ENCODE results near the gene NOD2. TPM values are rescaled to one million over a fixed set of nuclear protein-coding genes. Genes with fewer than 3 reads are reported as not detected.
A peak's percentile ranks its signal among the peaks of the same experiment; 100 is the strongest.

Gene NOD2
- total and polyA plus RNA-seq, 2 of the 13 experiments (the other 11 are each of a cell fraction or from before 2014, with no cell fraction given): 0.27 to 0.81 TPM

- no peak; the same call in 2 of the 3 replicates for ATAC-seq
- no peaks in the 10 kb centered on the region for H3K4me1 ChIP-seq (ENCODE audit: insufficient read depth, low read length)
- 95% methylated on average over 7 of the region's 7 CpGs for WGBS (ENCODE audit: low lambda C conversion rate)
Measured at GRCh38 chr16:50781043-50781442, 87.6 kb downstream of the NOD2 start.

More at GRCh38 chr16:50781043-50781442, 87.6 kb downstream of the NOD2 start:
- H3K9ac ChIP-seq (ENCODE audit: insufficient read depth, low read depth, low read length): no peak overlapping the region
- no peaks in the 10 kb centered on the region for H3K36me3 ChIP-seq (replicated peaks in 1 of 2; ENCODE audit: control insufficient read depth in 1 of 2, insufficient read depth in 2 of 2, low read length in 2 of 2)
- DNase-seq (ENCODE audit: low spot score): no peak
- no peak for FAIRE-seq
- intact Hi-C loops (cut with micrococcal nuclease; ENCODE audit: unreplicated experiment) (no loop called here), in situ Hi-C loops (cut with HindIII; ENCODE audit: extremely low pct_ligation_motif_present, low pct_unique_long_range_greater_than_20kb) (no loop called here)
- H3K79me2 ChIP-seq (ENCODE audit: insufficient read depth, low read length): no peaks in the 10 kb centered on the region
- no peak overlapping the region for H2AFZ ChIP-seq (ENCODE audit: low read length)
- H3K27me3 ChIP-seq (ENCODE audit: control insufficient read depth in 1 of 2, insufficient read depth in 2 of 2, low read length in 2 of 2): no peaks in the 10 kb centered on the region
- BruUV-seq (replicated peaks): no TSS peak
- ChIA-PET POLR2A (no interaction called here), CTCF (ENCODE audit: low intra/inter-chr PET ratio, low total read pairs) (interaction anchor here (2.0 kb wide), 1 partner anchor 25 kb away, joined by 9 read pairs; no protein-coding TSS in a partner anchor)
- H4K20me1 ChIP-seq (ENCODE audit: insufficient read depth, low read length): no peaks in the 10 kb centered on the region
- H3K27ac ChIP-seq (ENCODE audit: extremely low read length, insufficient read depth, low read length): no peak overlapping the region
- no peak overlapping the region for H3K4me3 ChIP-seq (replicated peaks in 1 of 3; ENCODE audit: insufficient read depth in 1 of 3, low read depth in 2 of 3, low read length in 3 of 3)
- H3K9me3 ChIP-seq (ENCODE audit: low read length): no peaks in the 10 kb centered on the region
- TF ChIP-seq IKZF5 (CRISPR knock-in tag; IDR thresholded peaks at IDR 0.05) (no peak), CTCF (CRISPR knock-in tag; IDR thresholded peaks at IDR 0.05) (0 out of 2 replicates have a peak, but pooled peaks have one; percentile 16), ZEB1 (IDR thresholded peaks at IDR 0.05; ENCODE audit: insufficient replicate concordance, low read depth) (no peak)
- H3K4me2 ChIP-seq (ENCODE audit: low read depth, low read length): no peak overlapping the region

All from HepG2 (cell line).